GM23338 (cell line): ENCODE results near the gene AP2A1. TPM values are rescaled to one million over a fixed set of nuclear protein-coding genes. Genes with fewer than 3 reads are reported as not detected.
A peak's percentile ranks its signal among the peaks of the same experiment; 100 is the strongest.

Experiments used
- ATAC-seq: fragments of 200-7000 bp; cut with Tn5 transposase; 3 replicates; pipeline ENCODE4 v1.9.1; 2020
- DNase-seq: peaks from one replicate; pipeline ENCODE4 v3.0.0-alpha.2; 2015; ENCODE audit warnings: low spot score
- H2AFZ ChIP-seq: fragments of 200-600 bp; sonication (generic); 2 replicates; pipeline ENCODE4 v1.8.0; 2016; ENCODE audit warnings: antibody characterized with exemption, mild to moderate bottlenecking, moderate library complexity
- H3F3A ChIP-seq: fragments of 200-600 bp; sonication (generic); replicated peaks from 2 replicates; pipeline ENCODE4 v1.8.0; 2017; ENCODE audit warnings: antibody characterized with exemption, mixed run types, low read depth
- H3K27ac ChIP-seq: fragments of 200-600 bp; sonication (generic); 2 replicates; pipeline ENCODE4 v1.6.1; 2016; ENCODE audit warnings: low read depth
- H3K27me3 ChIP-seq: fragments of 200-600 bp; sonication (generic); 2 replicates; pipeline ENCODE4 v1.8.0; 2016; ENCODE audit warnings: mild to moderate bottlenecking, mixed run types, moderate library complexity; ENCODE audit not compliant: insufficient read depth
- H3K36me3 ChIP-seq: fragments of 200-600 bp; sonication (generic); 2 replicates; pipeline ENCODE4 v1.8.0; 2016; ENCODE audit warnings: mild to moderate bottlenecking; ENCODE audit not compliant: insufficient read depth
- H3K4me1 ChIP-seq: fragments of 200-600 bp; sonication (generic); 2 replicates; pipeline ENCODE4 v1.8.0; 2016; ENCODE audit warnings: mild to moderate bottlenecking, moderate library complexity; ENCODE audit not compliant: insufficient read depth
- H3K4me2 ChIP-seq: fragments of 200-600 bp; sonication (generic); 2 replicates; pipeline ENCODE4 v1.7.1; 2017; ENCODE audit warnings: mixed run types
- H3K4me3 ChIP-seq: fragments of 200-600 bp; sonication (generic); 2 replicates; pipeline ENCODE4 v1.6.1; 2016; ENCODE audit warnings: mixed run types
- H3K79me2 ChIP-seq: fragments of 200-600 bp; sonication (generic); replicated peaks from 2 replicates; pipeline ENCODE4 v1.8.0; 2017; ENCODE audit warnings: mild to moderate bottlenecking; ENCODE audit not compliant: insufficient read depth
- H3K9me2 ChIP-seq: fragments of 200-600 bp; sonication (generic); 2 replicates; pipeline ENCODE4 v1.8.0; 2017; ENCODE audit not compliant: insufficient read depth
- H4K20me1 ChIP-seq: fragments of 200-600 bp; sonication (generic); replicated peaks from 2 replicates; pipeline ENCODE4 v1.8.0; 2017; ENCODE audit warnings: mild to moderate bottlenecking; ENCODE audit not compliant: insufficient read depth
- H3K27ac Mint-ChIP-seq: 2 replicates; pipeline ENCODE4 v1.8.0; 2020; ENCODE audit warnings: inconsistent platforms, mild to moderate bottlenecking, moderate library complexity, mixed read lengths
- H3K27me3 Mint-ChIP-seq: 3 replicates; pipeline ENCODE4 v1.8.0; 2022; ENCODE audit warnings: low read depth, mild to moderate bottlenecking, moderate library complexity, mixed read lengths, inconsistent platforms; ENCODE audit not compliant: insufficient read depth, poor library complexity
- H3K36me3 Mint-ChIP-seq: 3 replicates; pipeline ENCODE4 v1.8.0; 2021; ENCODE audit warnings: low read depth, mild to moderate bottlenecking, inconsistent platforms, moderate library complexity, mixed read lengths
- H3K4me1 Mint-ChIP-seq: 3 replicates; pipeline ENCODE4 v1.8.0; 2020; ENCODE audit warnings: mild to moderate bottlenecking, inconsistent platforms, mixed read lengths
- H3K4me3 Mint-ChIP-seq: 3 replicates; pipeline ENCODE4 v1.8.0; 2021; ENCODE audit warnings: moderate library complexity, mild to moderate bottlenecking, inconsistent platforms, mixed read lengths
- H3K9me3 Mint-ChIP-seq: 3 replicates; pipeline ENCODE4 v1.8.0; 2020; ENCODE audit warnings: moderate library complexity, mild to moderate bottlenecking, inconsistent platforms, mixed read lengths
- EZH2 ChIP-seq: fragments of 200-600 bp; sonication (generic); IDR thresholded peaks from one replicate; pipeline ENCODE4 v1.8.0; 2017; ENCODE audit warnings: antibody characterized with exemption, mild to moderate bottlenecking, low read depth; ENCODE audit not compliant: unreplicated experiment
- EZH2phosphoT487 ChIP-seq: fragments of 200-600 bp; sonication (generic); IDR thresholded peaks from one replicate; pipeline ENCODE4 v1.8.1; 2018; ENCODE audit warnings: antibody characterized with exemption; ENCODE audit not compliant: unreplicated experiment
- JUNB ChIP-seq: IDR thresholded peaks from one replicate; pipeline ENCODE4 v1.6.1; 2016; ENCODE audit warnings: antibody characterized with exemption; ENCODE audit not compliant: unreplicated experiment
- NANOG ChIP-seq: IDR thresholded peaks from 2 replicates; pipeline ENCODE4 v1.6.1; 2016; ENCODE audit warnings: antibody characterized with exemption, borderline replicate concordance
- POLR2AphosphoS5 ChIP-seq: IDR thresholded peaks from 2 replicates; pipeline ENCODE4 v1.6.1; 2016; ENCODE audit warnings: antibody characterized with exemption, low read depth
- ZNF331 ChIP-seq: fragments of 250-450 bp; sonication (Bioruptor Pico); IDR thresholded peaks from 2 replicates; pipeline ENCODE4 v1.5.0; 2020; ENCODE audit warnings: low read depth, mild to moderate bottlenecking, moderate library complexity
- polyA plus RNA-seq: library from polyadenylated mRNA; unstranded; fragments of >200 nt; fragmentation: Nextera tagmentation; extraction: Ambion mirVana; gene quantifications from 2 replicates; pipeline ENCODE4 v1.2.1, GENCODE V29; 2016
- total RNA-seq: library from RNA; depleted of rRNA; stranded (reverse); fragments of >200 nt; shearing (Covaris generic); gene quantifications from 2 replicates; pipeline ENCODE4 v1.2.3, GENCODE V29; 2014
- TF ChIP-seq, protein P1 (sequence below), 2 experiments: fragments of 200-600 bp in 1 of 2; sonication (generic) in 1 of 2; conservative IDR thresholded peaks; 2 replicates each; pipeline versions ENCODE4 v1.5.1 to v1.6.1; 2016 to 2017; ENCODE audit warnings: antibody characterized with exemption in 2 of 2, low read depth in 2 of 2, mild to moderate bottlenecking in 2 of 2, moderate library complexity in 1 of 2
- TF ChIP-seq, protein P2 (sequence below): IDR thresholded peaks from one replicate; pipeline ENCODE4 v1.6.1; 2018; ENCODE audit warnings: antibody characterized with exemption; ENCODE audit not compliant: unreplicated experiment
- TF ChIP-seq, protein P3 (sequence below): fragments of 250-450 bp; sonication (Bioruptor Pico); IDR thresholded peaks from 2 replicates; pipeline ENCODE4 v1.5.0; 2020; ENCODE audit warnings: mild to moderate bottlenecking, moderate library complexity

Gene AP2A1
- total and polyA plus RNA-seq, 2 experiments from 2014 or later, result 34.1 to 129 TPM

DNA sequence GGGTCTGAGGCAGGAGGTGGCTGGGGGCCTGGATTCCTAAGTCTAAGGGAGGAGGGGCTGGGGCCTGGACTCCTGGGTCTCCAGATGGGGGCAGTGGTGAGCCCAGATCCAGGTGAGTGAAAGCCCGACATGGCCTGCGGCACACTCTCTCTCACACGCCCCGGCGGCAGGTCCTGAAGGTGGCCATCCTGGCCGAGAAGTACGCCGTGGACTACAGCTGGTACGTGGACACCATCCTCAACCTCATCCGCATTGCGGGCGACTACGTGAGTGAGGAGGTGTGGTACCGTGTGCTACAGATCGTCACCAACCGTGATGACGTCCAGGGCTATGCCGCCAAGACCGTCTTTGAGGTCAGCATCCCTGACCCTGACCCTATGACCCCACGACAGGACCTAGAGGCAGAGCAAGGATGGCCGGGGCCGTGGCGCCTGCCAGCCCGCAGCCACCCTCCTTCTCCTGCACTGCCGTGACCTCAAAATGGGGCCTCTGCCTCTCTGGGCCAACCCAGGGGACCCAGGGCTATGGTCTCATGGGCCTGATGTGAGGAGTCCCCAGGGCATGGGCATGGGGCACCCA lies 33.1 kb downstream of the AP2A1 start:
- ATAC-seq (peak; percentile 58), DNase-seq (peak; percentile 81)
- Histone ChIP-seq H3K4me2 (no peak overlapping the region), H3K4me1 (peaks cover 7% of the 10 kb centered on the region; the same call in 1 of the 2 replicates), H4K20me1 (no peaks in the 10 kb centered on the region; the same call in 1 of the 2 replicates), H3K9me2 (no peaks in the 10 kb centered on the region), H2AFZ (no peak overlapping the region), H3K4me3 (no peak overlapping the region), H3K79me2 (no peaks in the 10 kb centered on the region), H3K36me3 (no peaks in the 10 kb centered on the region), H3F3A (peaks cover 15% of the 10 kb centered on the region; the same call in 1 of the 2 replicates), H3K27ac (0 out of 2 replicates have a peak overlapping the region, but pooled peaks have one; percentile 26), H3K27me3 (no peaks in the 10 kb centered on the region)
- H3K9me3 Mint-ChIP-seq, result no peaks in the 10 kb centered on the region
- H3K4me1 Mint-ChIP-seq, result peaks cover 18% of the 10 kb centered on the region; the same call in 2 of the 3 replicates
- TF ChIP-seq, protein P1, sequence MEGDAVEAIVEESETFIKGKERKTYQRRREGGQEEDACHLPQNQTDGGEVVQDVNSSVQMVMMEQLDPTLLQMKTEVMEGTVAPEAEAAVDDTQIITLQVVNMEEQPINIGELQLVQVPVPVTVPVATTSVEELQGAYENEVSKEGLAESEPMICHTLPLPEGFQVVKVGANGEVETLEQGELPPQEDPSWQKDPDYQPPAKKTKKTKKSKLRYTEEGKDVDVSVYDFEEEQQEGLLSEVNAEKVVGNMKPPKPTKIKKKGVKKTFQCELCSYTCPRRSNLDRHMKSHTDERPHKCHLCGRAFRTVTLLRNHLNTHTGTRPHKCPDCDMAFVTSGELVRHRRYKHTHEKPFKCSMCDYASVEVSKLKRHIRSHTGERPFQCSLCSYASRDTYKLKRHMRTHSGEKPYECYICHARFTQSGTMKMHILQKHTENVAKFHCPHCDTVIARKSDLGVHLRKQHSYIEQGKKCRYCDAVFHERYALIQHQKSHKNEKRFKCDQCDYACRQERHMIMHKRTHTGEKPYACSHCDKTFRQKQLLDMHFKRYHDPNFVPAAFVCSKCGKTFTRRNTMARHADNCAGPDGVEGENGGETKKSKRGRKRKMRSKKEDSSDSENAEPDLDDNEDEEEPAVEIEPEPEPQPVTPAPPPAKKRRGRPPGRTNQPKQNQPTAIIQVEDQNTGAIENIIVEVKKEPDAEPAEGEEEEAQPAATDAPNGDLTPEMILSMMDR (conservative IDR thresholded peaks at IDR 0.05; ENCODE audit: low read depth in 2 of 2), result peak; percentile 53 to 68
- TF ChIP-seq POLR2AphosphoS5 (0 out of 2 replicates have a peak, but pooled peaks have one; percentile 18), NANOG (no peak)
- TF ChIP-seq, protein P2, sequence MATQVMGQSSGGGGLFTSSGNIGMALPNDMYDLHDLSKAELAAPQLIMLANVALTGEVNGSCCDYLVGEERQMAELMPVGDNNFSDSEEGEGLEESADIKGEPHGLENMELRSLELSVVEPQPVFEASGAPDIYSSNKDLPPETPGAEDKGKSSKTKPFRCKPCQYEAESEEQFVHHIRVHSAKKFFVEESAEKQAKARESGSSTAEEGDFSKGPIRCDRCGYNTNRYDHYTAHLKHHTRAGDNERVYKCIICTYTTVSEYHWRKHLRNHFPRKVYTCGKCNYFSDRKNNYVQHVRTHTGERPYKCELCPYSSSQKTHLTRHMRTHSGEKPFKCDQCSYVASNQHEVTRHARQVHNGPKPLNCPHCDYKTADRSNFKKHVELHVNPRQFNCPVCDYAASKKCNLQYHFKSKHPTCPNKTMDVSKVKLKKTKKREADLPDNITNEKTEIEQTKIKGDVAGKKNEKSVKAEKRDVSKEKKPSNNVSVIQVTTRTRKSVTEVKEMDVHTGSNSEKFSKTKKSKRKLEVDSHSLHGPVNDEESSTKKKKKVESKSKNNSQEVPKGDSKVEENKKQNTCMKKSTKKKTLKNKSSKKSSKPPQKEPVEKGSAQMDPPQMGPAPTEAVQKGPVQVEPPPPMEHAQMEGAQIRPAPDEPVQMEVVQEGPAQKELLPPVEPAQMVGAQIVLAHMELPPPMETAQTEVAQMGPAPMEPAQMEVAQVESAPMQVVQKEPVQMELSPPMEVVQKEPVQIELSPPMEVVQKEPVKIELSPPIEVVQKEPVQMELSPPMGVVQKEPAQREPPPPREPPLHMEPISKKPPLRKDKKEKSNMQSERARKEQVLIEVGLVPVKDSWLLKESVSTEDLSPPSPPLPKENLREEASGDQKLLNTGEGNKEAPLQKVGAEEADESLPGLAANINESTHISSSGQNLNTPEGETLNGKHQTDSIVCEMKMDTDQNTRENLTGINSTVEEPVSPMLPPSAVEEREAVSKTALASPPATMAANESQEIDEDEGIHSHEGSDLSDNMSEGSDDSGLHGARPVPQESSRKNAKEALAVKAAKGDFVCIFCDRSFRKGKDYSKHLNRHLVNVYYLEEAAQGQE, result no peak
- H3K27me3 Mint-ChIP-seq, result peaks cover 9% of the 10 kb centered on the region
- no peak overlapping the region for H3K4me3 Mint-ChIP-seq
- peaks cover 65% of the 10 kb centered on the region for H3K36me3 Mint-ChIP-seq
- H3K27ac Mint-ChIP-seq, result peak overlapping the region; percentile 44; the same call in 1 of the 2 replicates

DNA sequence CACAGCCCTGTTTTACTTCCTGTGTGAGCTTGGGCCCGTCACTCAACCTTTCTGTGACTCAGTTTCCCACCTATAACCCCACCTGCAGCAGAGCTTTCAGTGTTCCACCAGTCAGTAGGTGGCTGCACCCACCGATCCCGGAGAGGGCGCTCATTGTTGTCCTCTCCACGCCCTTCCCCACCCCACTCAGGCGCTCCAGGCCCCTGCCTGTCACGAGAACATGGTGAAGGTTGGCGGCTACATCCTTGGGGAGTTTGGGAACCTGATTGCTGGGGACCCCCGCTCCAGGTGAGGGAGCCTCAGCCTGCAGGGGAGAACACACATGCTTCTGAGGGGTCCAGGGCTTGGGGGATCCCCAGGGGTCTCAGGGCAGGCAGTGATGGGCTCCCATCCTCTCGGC lies 34.0 kb downstream of the AP2A1 start:
- Histone ChIP-seq H3F3A (peaks cover 20% of the 10 kb centered on the region), H3K4me1 (peaks cover 10% of the 10 kb centered on the region; the same call in 1 of the 2 replicates), H3K79me2 (no peaks in the 10 kb centered on the region), H2AFZ (no peak overlapping the region), H3K27me3 (no peaks in the 10 kb centered on the region), H3K4me3 (no peak overlapping the region), H3K27ac (no peak overlapping the region), H3K36me3 (no peaks in the 10 kb centered on the region), H3K4me2 (no peak overlapping the region), H4K20me1 (no peaks in the 10 kb centered on the region; the same call in 1 of the 2 replicates), H3K9me2 (no peaks in the 10 kb centered on the region)
- ATAC-seq (no peak), DNase-seq (no peak)
- H3K4me1 Mint-ChIP-seq, result peaks cover 18% of the 10 kb centered on the region; the same call in 2 of the 3 replicates
- H3K4me3 Mint-ChIP-seq, result no peak overlapping the region
- peaks cover 60% of the 10 kb centered on the region for H3K36me3 Mint-ChIP-seq
- peaks cover 9% of the 10 kb centered on the region for H3K27me3 Mint-ChIP-seq
- H3K27ac Mint-ChIP-seq, result no peak overlapping the region
- H3K9me3 Mint-ChIP-seq, result no peaks in the 10 kb centered on the region
- no peak for TF ChIP-seq EZH2phosphoT487
- no peak for TF ChIP-seq NANOG
- no peak for TF ChIP-seq ZNF331 (CRISPR knock-in tag)
- TF ChIP-seq JUNB, result no peak
- TF ChIP-seq, protein P3, sequence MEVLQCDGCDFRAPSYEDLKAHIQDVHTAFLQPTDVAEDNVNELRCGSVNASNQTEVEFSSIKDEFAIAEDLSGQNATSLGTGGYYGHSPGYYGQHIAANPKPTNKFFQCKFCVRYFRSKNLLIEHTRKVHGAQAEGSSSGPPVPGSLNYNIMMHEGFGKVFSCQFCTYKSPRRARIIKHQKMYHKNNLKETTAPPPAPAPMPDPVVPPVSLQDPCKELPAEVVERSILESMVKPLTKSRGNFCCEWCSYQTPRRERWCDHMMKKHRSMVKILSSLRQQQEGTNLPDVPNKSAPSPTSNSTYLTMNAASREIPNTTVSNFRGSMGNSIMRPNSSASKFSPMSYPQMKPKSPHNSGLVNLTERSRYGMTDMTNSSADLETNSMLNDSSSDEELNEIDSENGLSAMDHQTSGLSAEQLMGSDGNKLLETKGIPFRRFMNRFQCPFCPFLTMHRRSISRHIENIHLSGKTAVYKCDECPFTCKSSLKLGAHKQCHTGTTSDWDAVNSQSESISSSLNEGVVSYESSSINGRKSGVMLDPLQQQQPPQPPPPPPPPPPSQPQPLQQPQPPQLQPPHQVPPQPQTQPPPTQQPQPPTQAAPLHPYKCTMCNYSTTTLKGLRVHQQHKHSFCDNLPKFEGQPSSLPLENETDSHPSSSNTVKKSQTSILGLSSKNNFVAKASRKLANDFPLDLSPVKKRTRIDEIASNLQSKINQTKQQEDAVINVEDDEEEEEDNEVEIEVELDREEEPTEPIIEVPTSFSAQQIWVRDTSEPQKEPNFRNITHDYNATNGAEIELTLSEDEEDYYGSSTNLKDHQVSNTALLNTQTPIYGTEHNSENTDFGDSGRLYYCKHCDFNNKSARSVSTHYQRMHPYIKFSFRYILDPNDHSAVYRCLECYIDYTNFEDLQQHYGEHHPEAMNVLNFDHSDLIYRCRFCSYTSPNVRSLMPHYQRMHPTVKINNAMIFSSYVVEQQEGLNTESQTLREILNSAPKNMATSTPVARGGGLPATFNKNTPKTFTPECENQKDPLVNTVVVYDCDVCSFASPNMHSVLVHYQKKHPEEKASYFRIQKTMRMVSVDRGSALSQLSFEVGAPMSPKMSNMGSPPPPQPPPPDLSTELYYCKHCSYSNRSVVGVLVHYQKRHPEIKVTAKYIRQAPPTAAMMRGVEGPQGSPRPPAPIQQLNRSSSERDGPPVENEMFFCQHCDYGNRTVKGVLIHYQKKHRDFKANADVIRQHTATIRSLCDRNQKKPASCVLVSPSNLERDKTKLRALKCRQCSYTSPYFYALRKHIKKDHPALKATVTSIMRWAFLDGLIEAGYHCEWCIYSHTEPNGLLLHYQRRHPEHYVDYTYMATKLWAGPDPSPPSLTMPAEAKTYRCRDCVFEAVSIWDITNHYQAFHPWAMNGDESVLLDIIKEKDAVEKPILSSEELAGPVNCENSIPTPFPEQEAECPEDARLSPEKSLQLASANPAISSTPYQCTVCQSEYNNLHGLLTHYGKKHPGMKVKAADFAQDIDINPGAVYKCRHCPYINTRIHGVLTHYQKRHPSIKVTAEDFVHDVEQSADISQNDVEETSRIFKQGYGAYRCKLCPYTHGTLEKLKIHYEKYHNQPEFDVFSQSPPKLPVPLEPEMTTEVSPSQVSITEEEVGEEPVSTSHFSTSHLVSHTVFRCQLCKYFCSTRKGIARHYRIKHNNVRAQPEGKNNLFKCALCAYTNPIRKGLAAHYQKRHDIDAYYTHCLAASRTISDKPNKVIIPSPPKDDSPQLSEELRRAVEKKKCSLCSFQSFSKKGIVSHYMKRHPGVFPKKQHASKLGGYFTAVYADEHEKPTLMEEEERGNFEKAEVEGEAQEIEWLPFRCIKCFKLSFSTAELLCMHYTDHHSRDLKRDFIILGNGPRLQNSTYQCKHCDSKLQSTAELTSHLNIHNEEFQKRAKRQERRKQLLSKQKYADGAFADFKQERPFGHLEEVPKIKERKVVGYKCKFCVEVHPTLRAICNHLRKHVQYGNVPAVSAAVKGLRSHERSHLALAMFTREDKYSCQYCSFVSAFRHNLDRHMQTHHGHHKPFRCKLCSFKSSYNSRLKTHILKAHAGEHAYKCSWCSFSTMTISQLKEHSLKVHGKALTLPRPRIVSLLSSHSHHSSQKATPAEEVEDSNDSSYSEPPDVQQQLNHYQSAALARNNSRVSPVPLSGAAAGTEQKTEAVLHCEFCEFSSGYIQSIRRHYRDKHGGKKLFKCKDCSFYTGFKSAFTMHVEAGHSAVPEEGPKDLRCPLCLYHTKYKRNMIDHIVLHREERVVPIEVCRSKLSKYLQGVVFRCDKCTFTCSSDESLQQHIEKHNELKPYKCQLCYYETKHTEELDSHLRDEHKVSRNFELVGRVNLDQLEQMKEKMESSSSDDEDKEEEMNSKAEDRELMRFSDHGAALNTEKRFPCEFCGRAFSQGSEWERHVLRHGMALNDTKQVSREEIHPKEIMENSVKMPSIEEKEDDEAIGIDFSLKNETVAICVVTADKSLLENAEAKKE (CRISPR knock-in tag), result no peak
- TF ChIP-seq EZH2, result no peak
- TF ChIP-seq POLR2AphosphoS5, result no peak
